Neutrophil (primary cell): Measurements from ENCODE around the gene CLEC10A.
"Not testable (repeated sequence)": the region's sequence is repeated elsewhere in the genome, so short reads cannot be mapped to it uniquely, and the experiment has no call there.

Experiments used
- H3K27ac ChIP-seq: fragments of 200-600 bp; sonication (generic); 2 replicates; pipeline ENCODE4 v1.5.1; 2016; ENCODE audit warnings: mild to moderate bottlenecking, moderate library complexity
- H3K27me3 ChIP-seq: fragments of 200-600 bp; sonication (generic); 2 replicates; pipeline ENCODE4 v1.6.0; 2016; ENCODE audit warnings: mild to moderate bottlenecking
- H3K36me3 ChIP-seq: fragments of 200-600 bp; sonication (generic); 2 replicates; pipeline ENCODE4 v1.5.1; 2017
- H3K4me1 ChIP-seq, 2 experiments: fragments of 200-600 bp in 1 of 2; sonication (generic) in 1 of 2; 1 replicate in 1 of 2; 2 replicates in 1 of 2; pipeline versions ENCODE4 v1.5.1 to v1.6.1; 2013 to 2016; ENCODE audit warnings: low read depth in 1 of 2, low read length in 1 of 2, mild to moderate bottlenecking in 1 of 2, moderate library complexity in 1 of 2; ENCODE audit not compliant: control insufficient read depth in 1 of 2, insufficient read depth in 1 of 2
- H3K4me3 ChIP-seq, 2 experiments: fragments of 200-600 bp in 1 of 2; sonication (generic) in 1 of 2; 1 replicate in 1 of 2; 2 replicates in 1 of 2; pipeline ENCODE4 v1.5.1; 2013 to 2016; ENCODE audit warnings: low read depth in 1 of 2, low read length in 1 of 2, mild to moderate bottlenecking in 1 of 2, moderate library complexity in 1 of 2
- H3K9me3 ChIP-seq: fragments of 200-600 bp; sonication (generic); 2 replicates; pipeline ENCODE4 v1.5.1; 2016
- TF ChIP-seq, protein P1 (sequence below): fragments of 200-600 bp; sonication (generic); IDR thresholded peaks from 2 replicates; pipeline ENCODE4 v1.5.1; 2016; ENCODE audit warnings: antibody characterized with exemption

The CLEC10A gene, protein sequence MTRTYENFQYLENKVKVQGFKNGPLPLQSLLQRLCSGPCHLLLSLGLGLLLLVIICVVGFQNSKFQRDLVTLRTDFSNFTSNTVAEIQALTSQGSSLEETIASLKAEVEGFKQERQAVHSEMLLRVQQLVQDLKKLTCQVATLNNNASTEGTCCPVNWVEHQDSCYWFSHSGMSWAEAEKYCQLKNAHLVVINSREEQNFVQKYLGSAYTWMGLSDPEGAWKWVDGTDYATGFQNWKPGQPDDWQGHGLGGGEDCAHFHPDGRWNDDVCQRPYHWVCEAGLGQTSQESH

DNA sequence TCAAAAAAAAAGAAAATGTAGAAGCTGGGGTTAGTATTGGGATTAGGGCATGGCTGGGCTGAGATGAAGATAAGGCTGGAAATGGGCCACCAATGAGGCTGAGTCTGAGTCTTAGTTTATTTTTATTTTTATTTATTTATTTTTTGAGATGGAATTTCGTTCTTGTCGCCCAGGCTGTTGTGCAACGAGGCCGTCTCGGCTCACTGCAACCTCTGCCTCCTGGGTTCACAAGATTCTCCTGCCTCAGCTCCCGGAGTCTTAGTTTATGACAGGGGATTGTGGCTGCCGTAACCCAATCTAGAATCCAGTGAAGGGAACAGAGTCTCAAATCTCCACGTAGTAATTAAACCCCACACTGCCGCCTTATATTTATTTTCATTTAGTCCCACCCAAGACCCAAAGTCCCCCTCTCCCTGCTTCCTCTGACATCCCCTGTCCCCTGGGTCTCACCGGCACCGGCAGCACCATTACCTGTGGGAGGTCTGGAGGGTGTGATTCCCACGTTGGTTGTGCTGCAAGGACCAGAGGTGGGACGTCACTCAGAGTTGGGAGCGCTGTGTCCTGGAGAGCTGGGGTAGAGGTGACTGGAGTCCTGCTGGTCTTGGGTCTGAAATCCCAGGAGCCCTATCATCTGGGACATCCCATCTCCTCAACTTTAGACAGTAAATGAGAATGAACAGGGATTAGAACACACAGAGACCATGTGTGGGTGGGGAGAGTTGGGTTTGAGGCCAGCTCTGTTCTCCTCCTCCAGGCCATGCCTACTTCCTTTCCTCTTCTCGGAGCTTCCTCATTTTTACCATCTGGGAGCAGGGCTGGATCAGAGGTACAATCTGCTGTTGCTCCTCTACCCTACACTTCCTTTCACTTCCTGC, at the start of gene CLEC10A:
Gene CLEC10A, minus strand, starts transcription at position 671 of the 875 bp plus-strand sequence. CDS start 1,439 bp downstream, outside the sequence.
- peaks cover 41% of the 10 kb centered on the region for H3K27me3 ChIP-seq
- no peaks in the 10 kb centered on the region for H3K36me3 ChIP-seq
- H3K9me3 ChIP-seq = no peaks in the 10 kb centered on the region
- no peaks in the 10 kb centered on the region for H3K4me1 ChIP-seq
- no peak within 1 kb of the TSS for H3K4me3 ChIP-seq
- H3K27ac ChIP-seq = no peak within 1 kb of the TSS
- TF ChIP-seq, protein P1, sequence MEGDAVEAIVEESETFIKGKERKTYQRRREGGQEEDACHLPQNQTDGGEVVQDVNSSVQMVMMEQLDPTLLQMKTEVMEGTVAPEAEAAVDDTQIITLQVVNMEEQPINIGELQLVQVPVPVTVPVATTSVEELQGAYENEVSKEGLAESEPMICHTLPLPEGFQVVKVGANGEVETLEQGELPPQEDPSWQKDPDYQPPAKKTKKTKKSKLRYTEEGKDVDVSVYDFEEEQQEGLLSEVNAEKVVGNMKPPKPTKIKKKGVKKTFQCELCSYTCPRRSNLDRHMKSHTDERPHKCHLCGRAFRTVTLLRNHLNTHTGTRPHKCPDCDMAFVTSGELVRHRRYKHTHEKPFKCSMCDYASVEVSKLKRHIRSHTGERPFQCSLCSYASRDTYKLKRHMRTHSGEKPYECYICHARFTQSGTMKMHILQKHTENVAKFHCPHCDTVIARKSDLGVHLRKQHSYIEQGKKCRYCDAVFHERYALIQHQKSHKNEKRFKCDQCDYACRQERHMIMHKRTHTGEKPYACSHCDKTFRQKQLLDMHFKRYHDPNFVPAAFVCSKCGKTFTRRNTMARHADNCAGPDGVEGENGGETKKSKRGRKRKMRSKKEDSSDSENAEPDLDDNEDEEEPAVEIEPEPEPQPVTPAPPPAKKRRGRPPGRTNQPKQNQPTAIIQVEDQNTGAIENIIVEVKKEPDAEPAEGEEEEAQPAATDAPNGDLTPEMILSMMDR = no peak

DNA sequence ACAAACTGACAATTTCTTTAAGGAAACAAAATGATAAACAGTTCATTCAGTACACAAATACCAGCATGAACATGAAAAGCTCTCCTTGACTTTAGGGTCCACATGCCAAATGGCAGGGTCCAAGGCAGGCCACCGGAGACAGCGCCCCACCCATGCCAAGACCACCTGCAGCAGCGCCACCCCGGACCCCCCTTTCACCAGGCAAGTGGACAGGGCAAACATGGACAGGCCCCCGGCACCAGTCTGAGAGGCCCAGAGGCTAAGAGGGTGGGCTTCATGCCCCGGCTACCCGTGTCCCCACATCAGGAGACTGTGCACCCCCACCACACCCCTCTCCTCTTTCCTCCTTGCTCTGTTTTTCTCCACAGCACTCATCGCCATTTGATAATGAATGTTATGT, 49.3 kb upstream of the CLEC10A start:
- H3K27me3 ChIP-seq = peaks cover 65% of the 10 kb centered on the region
- H3K9me3 ChIP-seq = no peaks in the 10 kb centered on the region
- peaks cover 10 to 11% of the 10 kb centered on the region in 2 experiments for H3K4me1 ChIP-seq
- H3K36me3 ChIP-seq = no peaks in the 10 kb centered on the region
- no peak overlapping the region for H3K27ac ChIP-seq
- TF ChIP-seq, protein P1 = no peak
- no peak overlapping the region for H3K4me3 ChIP-seq

DNA sequence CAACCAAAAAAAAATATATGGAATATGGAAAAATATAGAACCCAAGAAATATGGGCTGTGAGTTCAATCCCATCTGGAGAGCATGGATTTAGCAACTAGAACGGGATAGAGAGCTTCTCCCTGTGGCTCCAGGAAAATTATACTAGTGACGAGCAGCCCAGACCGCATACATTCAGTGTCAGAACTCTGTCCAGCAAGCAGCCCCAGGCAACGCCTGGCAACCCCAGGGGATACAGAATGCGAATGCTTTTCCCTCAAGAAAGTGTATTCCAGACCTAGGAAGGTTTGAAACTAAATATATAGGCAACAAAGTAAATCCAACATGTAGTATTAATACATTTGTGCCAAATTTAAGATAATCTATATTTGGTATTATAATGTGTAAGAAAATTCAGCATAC, 48.1 kb upstream of the CLEC10A start:
- Histone ChIP-seq H3K36me3 (no peaks in the 10 kb centered on the region), H3K27me3 (peaks cover 65% of the 10 kb centered on the region), H3K4me1 (peaks cover 7 to 11% of the 10 kb centered on the region in 2 experiments), H3K9me3 (no peaks in the 10 kb centered on the region), H3K4me3 (no peak overlapping the region), H3K27ac (no peak overlapping the region)
- TF ChIP-seq, protein P1 = no peak

DNA sequence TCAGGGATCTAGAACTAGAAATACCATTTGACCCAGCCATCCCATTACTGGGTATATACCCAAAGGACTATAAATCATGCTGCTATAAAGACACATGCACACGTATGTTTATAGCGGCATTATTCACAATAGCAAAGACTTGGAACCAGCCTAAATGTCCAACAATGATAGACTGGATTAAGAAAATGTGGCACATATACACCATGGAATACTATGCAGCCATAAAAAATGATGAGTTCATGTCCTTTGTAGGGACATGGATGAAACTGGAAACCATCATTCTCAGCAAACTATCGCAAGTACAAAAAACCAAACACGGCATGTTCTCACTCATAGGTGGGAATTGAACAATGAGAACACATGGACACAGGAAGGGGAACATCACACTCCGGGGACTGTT, 47.5 kb upstream of the CLEC10A start:
- H3K4me1 ChIP-seq, H3K36me3 ChIP-seq, H3K4me3 ChIP-seq: not testable (repeated sequence)

DNA sequence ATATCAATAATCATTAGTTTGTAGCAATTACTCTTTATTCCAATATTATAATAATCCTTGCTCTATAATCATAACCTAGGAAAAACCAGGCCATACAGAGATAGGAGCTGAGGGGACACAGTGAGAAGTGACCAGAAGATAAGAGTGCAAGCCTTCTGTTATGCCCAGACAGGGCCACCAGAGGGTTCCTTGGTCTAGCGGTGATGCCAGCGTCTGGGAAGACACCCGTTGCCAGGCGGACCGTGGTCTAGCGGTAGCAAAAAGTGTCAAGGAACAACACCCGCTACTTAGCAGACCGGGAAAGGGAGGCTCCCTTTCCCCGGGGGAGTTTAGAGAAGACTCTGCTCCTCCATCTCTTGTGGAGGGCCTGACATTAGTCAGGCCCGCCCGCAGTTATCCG, 46.3 kb upstream of the CLEC10A start:
- not testable (repeated sequence) for H3K4me1 ChIP-seq, H3K36me3 ChIP-seq, H3K27ac ChIP-seq, H3K9me3 ChIP-seq, H3K4me3 ChIP-seq
- peaks cover 65% of the 10 kb centered on the region for H3K27me3 ChIP-seq

More for the DNA sequence above, 47.5 kb upstream of the CLEC10A start:
- H3K9me3 ChIP-seq, H3K27ac ChIP-seq: not testable (repeated sequence)
- H3K27me3 ChIP-seq = peaks cover 65% of the 10 kb centered on the region

DNA sequence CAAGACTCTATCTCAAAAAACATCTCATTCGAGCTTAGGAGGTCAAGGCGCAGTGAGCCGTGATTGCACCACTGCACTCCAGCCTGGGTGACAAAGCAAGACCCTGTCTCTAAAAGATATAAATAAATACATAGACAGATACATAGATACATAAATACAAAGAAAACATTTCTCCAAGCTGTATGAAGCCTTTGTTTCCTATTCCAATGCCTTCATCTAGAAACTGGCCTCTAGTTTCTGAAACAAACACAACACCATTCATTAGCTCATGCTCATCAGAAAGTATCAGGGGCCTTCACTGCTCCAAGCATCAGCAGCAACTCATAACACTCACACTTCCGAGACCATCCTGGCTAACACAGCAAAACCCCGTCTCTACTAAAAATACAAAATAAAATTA, 44.9 kb upstream of the CLEC10A start:
- Histone ChIP-seq H3K9me3 (no peaks in the 10 kb centered on the region), H3K4me3 (no peak overlapping the region), H3K27ac (no peak overlapping the region), H3K36me3 (no peaks in the 10 kb centered on the region), H3K27me3 (peaks cover 66% of the 10 kb centered on the region), H3K4me1 (peaks cover 0 to 5% of the 10 kb centered on the region in 2 experiments)
- TF ChIP-seq, protein P1 = no peak
